NB4 (cell line): ENCODE measurements around the gene CACNA2D2.

Experiments used
- DNase-seq: peaks from one replicate; pipeline ENCODE4 v3.0.0; 2010; ENCODE audit warnings: low read depth
- H3K4me3 ChIP-seq: one replicate; pipeline ENCODE4 v1.5.1; 2011; ENCODE audit warnings: mild to moderate bottlenecking, low read depth, low read length, moderate library complexity
- CTCF ChIP-seq: IDR thresholded peaks from one replicate; pipeline ENCODE4 v1.5.1; 2012; ENCODE audit warnings: low read depth, low read length
- MAX ChIP-seq: IDR thresholded peaks from 2 replicates; pipeline ENCODE4 v1.6.1; 2011; ENCODE audit warnings: low read depth, low read length
- MYC ChIP-seq: IDR thresholded peaks from 2 replicates; pipeline ENCODE4 v1.6.1; 2011; ENCODE audit warnings: low read depth, low read length
- POLR2A ChIP-seq: IDR thresholded peaks from 2 replicates; pipeline ENCODE4 v1.6.1; 2011; ENCODE audit warnings: mild to moderate bottlenecking; ENCODE audit not compliant: insufficient read length; ENCODE audit errors: extremely low read depth

CACNA2D2 gene

GRCh38 chr3:50545781-50546180, 42.3 kb upstream of the CACNA2D2 start:
- TF ChIP-seq CTCF (no peak), MAX (no peak), MYC (no peak), POLR2A (no peak)
- H3K4me3 ChIP-seq = no peak overlapping the region
- DNase-seq = no peak

GRCh38 chr3:50542177-50543034, 39.0 kb upstream of the CACNA2D2 start:
- peak; percentile 87 for TF ChIP-seq CTCF
- TF ChIP-seq MYC = no peak
- no peak for TF ChIP-seq MAX
- TF ChIP-seq POLR2A = no peak
- peak; percentile 51 for DNase-seq
- no peak overlapping the region for H3K4me3 ChIP-seq

GRCh38 chr3:50539356-50540286, 36.2 kb upstream of the CACNA2D2 start:
- no peak for TF ChIP-seq POLR2A
- TF ChIP-seq MAX = no peak
- no peak for TF ChIP-seq CTCF
- no peak for TF ChIP-seq MYC
- no peak overlapping the region for H3K4me3 ChIP-seq
- no peak for DNase-seq

GRCh38 chr3:50537421-50538129, 34.1 kb upstream of the CACNA2D2 start:
- no peak overlapping the region for H3K4me3 ChIP-seq
- DNase-seq = no peak
- no peak for TF ChIP-seq MAX
- TF ChIP-seq CTCF = no peak
- TF ChIP-seq MYC = no peak
- TF ChIP-seq POLR2A = no peak

- no peak for DNase-seq
- TF ChIP-seq POLR2A = no peak
- no peak for TF ChIP-seq MYC
- TF ChIP-seq CTCF = no peak
- H3K4me3 ChIP-seq = no peak overlapping the region
Measured at GRCh38 chr3:50536471-50537180, 33.2 kb upstream of the CACNA2D2 start.
